H9 (cell line): ENCODE measurements around the gene VIPR2. TPM values are rescaled to one million over a fixed set of nuclear protein-coding genes. Genes with fewer than 3 reads are reported as not detected.

Experiments
- DNase-seq: peaks from one replicate; pipeline ENCODE4 v3.0.0-alpha.2; 2017
- H2AFZ ChIP-seq: one replicate; pipeline ENCODE4 v1.6.1; 2013; ENCODE audit warnings: mild to moderate bottlenecking, low read length, control low read depth, moderate library complexity
- H2AK5ac ChIP-seq: 2 replicates; pipeline ENCODE4 v1.6.1; 2013; ENCODE audit warnings: low read length, control low read depth, mixed read lengths; ENCODE audit not compliant: insufficient read length
- H2BK120ac ChIP-seq: one replicate; pipeline ENCODE4 v1.6.1; 2013; ENCODE audit warnings: low read depth, mild to moderate bottlenecking, low read length, control low read depth, inconsistent platforms; ENCODE audit not compliant: poor library complexity, severe bottlenecking
- H2BK12ac ChIP-seq: 2 replicates; pipeline ENCODE4 v1.6.1; 2013; ENCODE audit warnings: low read length, control low read depth, mixed read lengths, low read depth; ENCODE audit not compliant: insufficient read length
- H2BK15ac ChIP-seq: 2 replicates; pipeline ENCODE4 v1.6.1; 2013; ENCODE audit warnings: low read depth, low read length, control low read depth
- H2BK20ac ChIP-seq: one replicate; pipeline ENCODE4 v1.6.1; 2013; ENCODE audit warnings: low read depth, mild to moderate bottlenecking, low read length, control low read depth, inconsistent platforms; ENCODE audit not compliant: poor library complexity, severe bottlenecking
- H2BK5ac ChIP-seq: 2 replicates; pipeline ENCODE4 v1.6.1; 2013; ENCODE audit warnings: low read length, control low read depth, mixed read lengths; ENCODE audit not compliant: insufficient read length
- H3K14ac ChIP-seq: 2 replicates; pipeline ENCODE4 v1.6.1; 2013; ENCODE audit warnings: low read length, control low read depth; ENCODE audit not compliant: insufficient read depth
- H3K18ac ChIP-seq: 2 replicates; pipeline ENCODE4 v1.6.1; 2013; ENCODE audit warnings: low read depth, mild to moderate bottlenecking, mixed read lengths, low read length, control low read depth; ENCODE audit not compliant: insufficient read length
- H3K23ac ChIP-seq: 2 replicates; pipeline ENCODE4 v1.6.1; 2013; ENCODE audit warnings: low read length, control low read depth, mixed read lengths, low read depth; ENCODE audit not compliant: insufficient read length
- H3K23me2 ChIP-seq: 2 replicates; pipeline ENCODE4 v1.6.1; 2013; ENCODE audit warnings: low read depth, mild to moderate bottlenecking, mixed read lengths, low read length, control low read depth; ENCODE audit not compliant: insufficient read length, poor library complexity, severe bottlenecking
- H3K27ac ChIP-seq: 2 replicates; pipeline ENCODE4 v1.5.1; 2013; ENCODE audit warnings: low read length, control low read depth, mixed read lengths, low read depth; ENCODE audit not compliant: insufficient read length
- H3K27me3 ChIP-seq: 2 replicates; pipeline ENCODE4 v1.6.1; 2013; ENCODE audit warnings: low read length, control low read depth, inconsistent platforms; ENCODE audit not compliant: insufficient read depth
- H3K4ac ChIP-seq: 2 replicates; pipeline ENCODE4 v1.6.1; 2013; ENCODE audit warnings: low read depth, mild to moderate bottlenecking, control low read depth, inconsistent platforms, low read length, moderate library complexity
- H3K4me1 ChIP-seq: 2 replicates; pipeline ENCODE4 v1.6.1; 2013; ENCODE audit warnings: low read length, control low read depth, inconsistent platforms; ENCODE audit not compliant: insufficient read depth
- H3K4me2 ChIP-seq: 2 replicates; pipeline ENCODE4 v1.6.1; 2013; ENCODE audit warnings: low read length, control low read depth, mixed read lengths; ENCODE audit not compliant: insufficient read length, insufficient read depth
- H3K56ac ChIP-seq: 2 replicates; pipeline ENCODE4 v1.6.1; 2013; ENCODE audit warnings: low read depth, mild to moderate bottlenecking, mixed read lengths, low read length, control low read depth; ENCODE audit not compliant: insufficient read length
- H3K79me1 ChIP-seq: 2 replicates; pipeline ENCODE4 v1.6.1; 2013; ENCODE audit warnings: low read depth, mild to moderate bottlenecking, moderate library complexity, low read length, control low read depth, inconsistent platforms; ENCODE audit not compliant: insufficient read depth, poor library complexity, severe bottlenecking
- H3K79me2 ChIP-seq: 2 replicates; pipeline ENCODE4 v1.6.1; 2013; ENCODE audit warnings: low read length, control low read depth, inconsistent platforms; ENCODE audit not compliant: insufficient read depth
- H3K9ac ChIP-seq: 2 replicates; pipeline ENCODE4 v1.6.1; 2013; ENCODE audit warnings: low read length, control low read depth, mixed read lengths; ENCODE audit not compliant: insufficient read length; ENCODE audit errors: extremely low read depth
- H3K9me3 ChIP-seq: one replicate; pipeline ENCODE4 v1.6.1; 2013; ENCODE audit warnings: low read depth, low read length, inconsistent platforms; ENCODE audit not compliant: control insufficient read depth
- H3T11ph ChIP-seq: one replicate; pipeline ENCODE4 v1.6.1; 2013; ENCODE audit warnings: mild to moderate bottlenecking, low read length, control low read depth, inconsistent platforms
- H4K20me1 ChIP-seq: one replicate; pipeline ENCODE4 v1.6.1; 2013; ENCODE audit not compliant: control insufficient read depth, insufficient read length, insufficient read depth
- H4K5ac ChIP-seq: 2 replicates; pipeline ENCODE4 v1.6.1; 2013; ENCODE audit warnings: low read depth, mild to moderate bottlenecking, mixed read lengths, low read length, control low read depth; ENCODE audit not compliant: insufficient read length
- H4K8ac ChIP-seq: replicated peaks from 2 replicates; pipeline ENCODE4 v1.6.1; 2013; ENCODE audit warnings: low read length, control low read depth, mixed read lengths, low read depth; ENCODE audit not compliant: insufficient read length
- H4K91ac ChIP-seq: 2 replicates; pipeline ENCODE4 v1.6.1; 2013; ENCODE audit warnings: low read depth, mild to moderate bottlenecking, moderate library complexity, mixed read lengths, low read length, control low read depth; ENCODE audit not compliant: insufficient read length
- H3K27ac Mint-ChIP-seq, 3 experiments: 2 replicates in 2 of 3; 3 replicates in 1 of 3; pipeline ENCODE4 v1.8.0; 2020 to 2021; ENCODE audit warnings: mixed read lengths in 3 of 3, mild to moderate bottlenecking in 1 of 3, moderate library complexity in 1 of 3
- H3K27me3 Mint-ChIP-seq: 2 replicates; pipeline ENCODE4 v1.8.0; 2021; ENCODE audit warnings: low read depth, mild to moderate bottlenecking, moderate library complexity, mixed read lengths
- H3K36me3 Mint-ChIP-seq, 3 experiments: 2 replicates in 2 of 3; 3 replicates in 1 of 3; pipeline ENCODE4 v1.8.0; 2020 to 2021; ENCODE audit warnings: low read depth in 3 of 3, mixed read lengths in 3 of 3; ENCODE audit not compliant: insufficient read depth in 1 of 3
- H3K4me1 Mint-ChIP-seq, 2 experiments: 2 replicates each; pipeline ENCODE4 v1.8.0; 2020; ENCODE audit warnings: mixed read lengths in 2 of 2
- H3K4me3 Mint-ChIP-seq, 2 experiments: 2 replicates in 1 of 2; 3 replicates in 1 of 2; pipeline ENCODE4 v1.8.0; 2020 to 2021; ENCODE audit warnings: mild to moderate bottlenecking in 2 of 2, mixed read lengths in 2 of 2, moderate library complexity in 1 of 2
- H3K9me3 Mint-ChIP-seq, 2 experiments: 2 replicates in 1 of 2; 3 replicates in 1 of 2; pipeline ENCODE4 v1.8.0; 2020; ENCODE audit warnings: mild to moderate bottlenecking in 2 of 2, mixed read lengths in 2 of 2, moderate library complexity in 1 of 2
- WGBS: extraction: QIAGEN DNeasy Blood & Tissue Kit; methylation state at CpG from one replicate; pipeline ENCODE4 v1.1.7; 2013; ENCODE audit warnings: missing lambda C conversion rate, low lambda C conversion rate, mixed read lengths; ENCODE audit not compliant: insufficient read length; ENCODE audit errors: extremely low coverage; 5-methylcytosine and 5-hydroxymethylcytosine counted together
- total RNA-seq: library from RNA; stranded (reverse); gene quantifications from 2 replicates; pipeline ENCODE4 v1.2.1, GENCODE V29; 2021
- TF ChIP-seq, protein P1 (sequence below): fragments of 200-600 bp; sonication (generic); conservative IDR thresholded peaks from 3 replicates; pipeline ENCODE4 v1.8.0; 2021; ENCODE audit warnings: antibody characterized with exemption, mild to moderate bottlenecking

The VIPR2 gene
- total RNA-seq, 1 experiment from 2014 or later, result 1.6 TPM

DNA sequence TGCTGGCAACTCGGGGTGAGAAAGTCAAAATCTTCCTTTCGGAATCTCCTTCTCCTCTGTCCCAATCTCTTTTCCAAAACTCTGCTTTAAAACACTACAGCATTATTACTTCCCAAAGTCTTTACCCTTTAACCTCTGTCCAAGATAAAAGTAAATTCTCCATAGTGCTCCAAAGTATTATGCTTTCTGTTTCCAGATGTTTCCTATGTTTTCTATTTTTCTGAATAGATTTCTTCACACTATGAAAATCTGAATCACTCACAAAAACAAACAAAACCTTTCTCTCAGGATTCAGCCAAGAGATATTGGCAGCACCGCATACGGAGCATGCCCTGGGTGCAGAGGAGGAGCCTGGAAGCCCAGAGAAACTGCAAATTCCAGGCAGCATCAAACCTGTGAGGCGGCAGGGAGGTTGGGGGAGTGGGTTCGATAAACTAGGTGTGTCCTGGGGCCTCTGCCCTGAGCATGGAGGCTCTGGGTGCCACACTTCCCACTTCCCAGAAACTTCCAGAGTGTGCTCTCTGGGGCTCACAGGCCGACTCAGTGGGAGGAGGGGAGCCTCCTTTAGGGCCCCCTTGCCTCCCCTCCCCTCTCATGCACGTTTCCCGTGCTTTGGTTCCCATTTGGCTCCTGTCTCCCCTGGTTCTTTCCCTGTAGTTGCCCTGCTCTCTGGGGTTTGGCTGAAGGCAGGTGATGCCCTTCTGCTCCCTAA is 35.6 kb downstream of the VIPR2 start:
- H3K27ac ChIP-seq, result no peak overlapping the region
- Mint-ChIP-seq H3K27ac (no peak overlapping the region), H3K36me3 (no peaks in the 10 kb centered on the region), H3K9me3 (no peaks in the 10 kb centered on the region), H3K4me1 (peaks cover 34 to 48% of the 10 kb centered on the region in 2 experiments), H3K27me3 (no peaks in the 10 kb centered on the region; the same call in 1 of the 2 replicates), H3K4me3 (no peak overlapping the region; a peak in 1 of 5 replicates)
- H3K4me1 ChIP-seq, result peaks cover 7% of the 10 kb centered on the region
- H3K4me2 ChIP-seq, result no peak overlapping the region
- H2AK5ac ChIP-seq, result no peak overlapping the region
- no peak overlapping the region for H2AFZ ChIP-seq
- no peaks in the 10 kb centered on the region for H3K9me3 ChIP-seq
- H3K14ac ChIP-seq, result no peak overlapping the region
- no peak overlapping the region for H3K18ac ChIP-seq
- H2BK12ac ChIP-seq, result no peak overlapping the region
- no peaks in the 10 kb centered on the region for H3K23me2 ChIP-seq
- no peak overlapping the region for H3K9ac ChIP-seq
- no peak for DNase-seq
- no peak overlapping the region for H4K8ac ChIP-seq
- no peaks in the 10 kb centered on the region for H3K79me2 ChIP-seq
- H3K56ac ChIP-seq, result no peak overlapping the region
- no peak overlapping the region for H3K23ac ChIP-seq
- no peaks in the 10 kb centered on the region for H3K27me3 ChIP-seq
- no peak overlapping the region for H3T11ph ChIP-seq
- no peak overlapping the region for H2BK15ac ChIP-seq
- no peak overlapping the region for H4K91ac ChIP-seq
- no peak overlapping the region for H2BK5ac ChIP-seq
- no peak overlapping the region for H2BK120ac ChIP-seq
- no peak overlapping the region for H4K5ac ChIP-seq
- H4K20me1 ChIP-seq, result no peaks in the 10 kb centered on the region
- no peaks in the 10 kb centered on the region for H3K79me1 ChIP-seq
- no peak overlapping the region for H3K4ac ChIP-seq
- no CpG with 5 or more reads among the region's 9 CpGs for WGBS
- no peak overlapping the region for H2BK20ac ChIP-seq
- TF ChIP-seq, protein P1, sequence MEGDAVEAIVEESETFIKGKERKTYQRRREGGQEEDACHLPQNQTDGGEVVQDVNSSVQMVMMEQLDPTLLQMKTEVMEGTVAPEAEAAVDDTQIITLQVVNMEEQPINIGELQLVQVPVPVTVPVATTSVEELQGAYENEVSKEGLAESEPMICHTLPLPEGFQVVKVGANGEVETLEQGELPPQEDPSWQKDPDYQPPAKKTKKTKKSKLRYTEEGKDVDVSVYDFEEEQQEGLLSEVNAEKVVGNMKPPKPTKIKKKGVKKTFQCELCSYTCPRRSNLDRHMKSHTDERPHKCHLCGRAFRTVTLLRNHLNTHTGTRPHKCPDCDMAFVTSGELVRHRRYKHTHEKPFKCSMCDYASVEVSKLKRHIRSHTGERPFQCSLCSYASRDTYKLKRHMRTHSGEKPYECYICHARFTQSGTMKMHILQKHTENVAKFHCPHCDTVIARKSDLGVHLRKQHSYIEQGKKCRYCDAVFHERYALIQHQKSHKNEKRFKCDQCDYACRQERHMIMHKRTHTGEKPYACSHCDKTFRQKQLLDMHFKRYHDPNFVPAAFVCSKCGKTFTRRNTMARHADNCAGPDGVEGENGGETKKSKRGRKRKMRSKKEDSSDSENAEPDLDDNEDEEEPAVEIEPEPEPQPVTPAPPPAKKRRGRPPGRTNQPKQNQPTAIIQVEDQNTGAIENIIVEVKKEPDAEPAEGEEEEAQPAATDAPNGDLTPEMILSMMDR, result no peak
